Measurements from ENCODE around the gene SLC39A3. TPM values are rescaled to one million over a fixed set of nuclear protein-coding genes. Genes with fewer than 3 reads are reported as not detected.

SLC39A3 gene
- total RNA-seq, 1 donor from 2014 or later: 42.4 TPM

DNA sequence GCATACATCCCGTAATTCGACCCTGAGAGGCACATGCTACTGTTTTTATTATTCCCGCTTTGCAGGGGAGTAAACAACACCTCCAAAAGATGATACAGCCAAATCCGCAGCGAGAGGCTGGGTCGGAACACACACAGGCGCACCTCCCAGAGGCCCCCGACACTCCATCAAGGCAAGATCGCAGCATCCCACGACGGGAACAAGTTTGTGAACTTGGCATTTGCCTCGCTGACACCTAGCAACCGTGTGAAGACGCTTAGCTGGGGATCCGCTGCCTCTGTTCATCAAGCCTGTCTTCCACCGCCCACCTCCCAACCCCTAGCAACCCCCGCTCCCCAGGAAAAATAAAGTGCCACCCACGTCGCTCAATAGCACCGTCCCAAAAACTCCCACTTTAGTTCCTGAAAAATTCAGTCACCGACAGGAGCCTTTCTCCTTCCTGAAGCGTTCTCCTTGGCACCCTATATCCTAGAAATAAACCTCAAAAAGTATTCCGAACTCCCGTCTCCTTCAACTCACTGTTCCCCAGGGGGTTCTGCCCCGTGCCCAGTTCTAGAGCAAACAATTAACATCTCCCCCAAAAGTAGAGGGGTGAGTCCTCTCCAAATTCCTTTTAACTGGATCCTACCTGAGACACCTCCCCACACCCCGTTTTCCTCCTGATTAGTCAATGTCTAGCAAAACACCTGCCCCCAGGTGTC lies 39.0 kb downstream of the SLC39A3 start:
- H3K4me3 ChIP-seq (ENCODE audit: low read depth, low read length): no peak overlapping the region
- TF ChIP-seq, protein P1, sequence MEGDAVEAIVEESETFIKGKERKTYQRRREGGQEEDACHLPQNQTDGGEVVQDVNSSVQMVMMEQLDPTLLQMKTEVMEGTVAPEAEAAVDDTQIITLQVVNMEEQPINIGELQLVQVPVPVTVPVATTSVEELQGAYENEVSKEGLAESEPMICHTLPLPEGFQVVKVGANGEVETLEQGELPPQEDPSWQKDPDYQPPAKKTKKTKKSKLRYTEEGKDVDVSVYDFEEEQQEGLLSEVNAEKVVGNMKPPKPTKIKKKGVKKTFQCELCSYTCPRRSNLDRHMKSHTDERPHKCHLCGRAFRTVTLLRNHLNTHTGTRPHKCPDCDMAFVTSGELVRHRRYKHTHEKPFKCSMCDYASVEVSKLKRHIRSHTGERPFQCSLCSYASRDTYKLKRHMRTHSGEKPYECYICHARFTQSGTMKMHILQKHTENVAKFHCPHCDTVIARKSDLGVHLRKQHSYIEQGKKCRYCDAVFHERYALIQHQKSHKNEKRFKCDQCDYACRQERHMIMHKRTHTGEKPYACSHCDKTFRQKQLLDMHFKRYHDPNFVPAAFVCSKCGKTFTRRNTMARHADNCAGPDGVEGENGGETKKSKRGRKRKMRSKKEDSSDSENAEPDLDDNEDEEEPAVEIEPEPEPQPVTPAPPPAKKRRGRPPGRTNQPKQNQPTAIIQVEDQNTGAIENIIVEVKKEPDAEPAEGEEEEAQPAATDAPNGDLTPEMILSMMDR (conservative IDR thresholded peaks at IDR 0.05; ENCODE audit: low read depth, low read length): no peak

DNA sequence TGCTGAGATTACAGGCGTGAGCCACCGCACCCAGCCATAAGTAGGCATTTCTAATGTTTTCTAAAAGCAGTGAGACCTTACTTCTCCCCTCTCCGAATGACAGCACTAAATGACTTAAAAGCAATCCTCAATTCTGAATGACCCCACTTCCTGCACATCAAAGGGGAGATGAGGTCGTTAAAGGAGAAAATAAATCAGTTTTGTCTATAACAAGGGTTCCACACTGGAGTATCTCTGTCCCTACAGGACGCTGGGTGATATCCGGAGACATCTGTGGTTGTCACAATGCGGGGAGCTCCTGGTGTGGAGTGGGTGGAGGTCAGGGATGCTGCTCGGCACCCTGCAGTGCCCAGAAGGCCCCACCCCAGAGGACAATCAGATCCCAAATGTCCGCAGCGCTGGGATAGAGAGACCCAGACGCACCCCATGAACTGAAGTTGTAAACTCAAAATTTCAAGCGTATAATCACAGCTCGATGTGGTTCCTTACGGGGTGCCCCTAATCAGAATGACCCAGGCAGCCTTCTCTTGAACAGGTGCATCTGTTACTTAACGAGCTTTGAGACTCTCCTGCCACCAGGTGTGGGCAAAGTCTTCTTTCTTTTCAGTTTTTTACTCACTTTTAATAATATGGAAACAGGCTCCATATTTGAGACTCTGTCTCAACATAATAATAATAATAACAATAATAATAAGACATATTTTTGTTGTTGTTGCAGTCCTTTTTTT lies 40.2 kb downstream of the SLC39A3 start:
- TF ChIP-seq, protein P1 (conservative IDR thresholded peaks at IDR 0.05; ENCODE audit: low read depth, low read length): no peak
- no peak for DNase-seq (ENCODE audit: low read depth)
- H3K4me3 ChIP-seq (ENCODE audit: low read depth, low read length): no peak overlapping the region

More for the DNA sequence above, 39.0 kb downstream of the SLC39A3 start:
- DNase-seq (ENCODE audit: low read depth): no peak

GRCh38 chr19:2694196-2694595 lies 45.6 kb downstream of the SLC39A3 start:
- TF ChIP-seq, protein P1 (conservative IDR thresholded peaks at IDR 0.05; ENCODE audit: low read depth, low read length): no peak
- DNase-seq (ENCODE audit: low read depth): no peak
- no peak overlapping the region for H3K4me3 ChIP-seq (ENCODE audit: low read depth, low read length)

- H3K4me3 ChIP-seq (ENCODE audit: low read depth, low read length): no peak overlapping the region
- DNase-seq (ENCODE audit: low read depth): no peak
- TF ChIP-seq, protein P1 (conservative IDR thresholded peaks at IDR 0.05; ENCODE audit: low read depth, low read length): no peak
These were observed 46.2 kb downstream of the SLC39A3 start for GRCh38 chr19:2693492-2694160.

DNA sequence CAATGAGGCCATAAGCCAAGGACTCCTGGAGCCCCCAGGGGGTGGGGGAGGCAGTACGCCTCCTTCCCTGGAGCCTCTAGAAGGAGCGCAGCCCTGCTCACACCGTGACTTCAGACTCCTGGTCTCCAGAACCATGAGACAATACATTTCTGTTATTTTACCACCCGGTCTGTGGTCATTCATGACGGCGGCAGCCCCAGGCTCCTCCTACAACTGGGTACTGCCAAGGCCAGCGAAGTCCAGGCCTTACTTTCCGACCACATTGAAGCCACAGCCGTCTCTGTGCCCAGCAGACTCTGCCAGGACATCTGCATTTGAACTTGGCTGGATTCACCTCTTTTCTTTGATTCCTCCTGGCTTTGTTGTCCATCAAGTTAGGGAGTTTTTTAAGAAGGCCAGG lies 47.9 kb downstream of the SLC39A3 start:
- DNase-seq (ENCODE audit: low read depth): no peak
- TF ChIP-seq, protein P1 (conservative IDR thresholded peaks at IDR 0.05; ENCODE audit: low read depth, low read length): no peak
- H3K4me3 ChIP-seq (ENCODE audit: low read depth, low read length): no peak overlapping the region

DNA sequence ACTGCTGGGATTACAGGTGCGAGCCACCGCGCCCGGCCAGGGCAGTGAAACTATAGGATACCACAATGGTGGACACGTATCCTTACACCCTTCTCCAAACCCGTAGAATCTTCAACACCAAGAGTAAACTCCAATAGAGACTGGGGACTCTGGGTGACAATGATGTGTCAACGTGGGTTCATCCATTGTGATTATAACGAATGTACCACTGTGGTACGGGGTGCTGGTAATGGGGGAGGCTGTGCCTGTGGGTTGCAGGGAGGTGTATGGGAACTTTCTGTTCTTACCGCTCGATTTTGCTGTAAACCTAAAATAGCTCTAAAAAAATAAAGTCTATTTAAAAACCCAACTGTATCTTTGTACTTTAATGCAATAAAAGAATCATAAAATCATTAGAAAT lies 49.0 kb downstream of the SLC39A3 start:
- H3K4me3 ChIP-seq (ENCODE audit: low read depth, low read length): no peak overlapping the region
- TF ChIP-seq, protein P1 (conservative IDR thresholded peaks at IDR 0.05; ENCODE audit: low read depth, low read length): no peak
- DNase-seq (ENCODE audit: low read depth): no peak

Measured in epithelial cell of proximal tubule (primary cell).